BE2C (cell line): ENCODE measurements around the gene PHACTR1.

Experiments used
- DNase-seq: peaks from one replicate; pipeline ENCODE4 v3.0.0-alpha.2; 2020
- H3K27me3 ChIP-seq: fragments of 250-450 bp; sonication (Bioruptor Pico); 2 replicates; pipeline ENCODE4 v1.5.1; 2020; ENCODE audit warnings: mild to moderate bottlenecking
- H3K36me3 ChIP-seq: fragments of 250-450 bp; sonication (Bioruptor Pico); 2 replicates; pipeline ENCODE4 v1.5.1; 2020; ENCODE audit warnings: mild to moderate bottlenecking
- H3K4me1 ChIP-seq: fragments of 250-450 bp; sonication (Bioruptor Pico); 2 replicates; pipeline ENCODE4 v1.5.1; 2020
- H3K4me3 ChIP-seq: 2 replicates; pipeline ENCODE4 v1.5.1; 2011; ENCODE audit warnings: low read depth, low read length
- H3K9me3 ChIP-seq: fragments of 250-450 bp; sonication (Bioruptor Pico); 2 replicates; pipeline ENCODE4 v1.5.1; 2020
- TF ChIP-seq, protein P1 (sequence below): IDR thresholded peaks from 2 replicates; pipeline ENCODE4 v1.5.1; 2012; ENCODE audit warnings: mild to moderate bottlenecking, low read depth, low read length

PHACTR1 gene

DNA sequence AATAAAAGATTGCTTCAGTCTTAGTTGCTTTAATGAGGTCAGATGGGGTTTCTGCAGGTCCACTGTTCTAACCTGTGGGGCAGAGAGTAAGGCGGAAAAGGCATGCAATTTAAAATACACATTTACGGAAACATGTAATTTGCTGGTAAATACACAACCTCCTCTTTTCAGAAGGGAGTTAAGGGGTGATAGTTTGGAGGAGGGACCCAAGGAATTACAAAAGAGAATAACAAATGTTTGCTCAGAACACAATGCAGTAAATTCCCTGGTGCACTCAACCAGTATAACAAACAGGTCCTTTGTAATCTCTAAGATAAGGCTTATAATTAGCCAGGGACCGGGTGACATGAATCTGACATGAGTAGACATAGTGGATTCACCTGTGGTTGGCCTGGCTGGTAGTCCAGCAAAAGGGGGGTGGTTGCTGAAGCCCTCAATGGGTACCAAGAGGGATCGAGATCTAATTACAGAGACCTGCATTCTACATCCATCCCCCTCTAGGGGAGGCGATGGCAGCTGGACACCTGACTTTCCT is 295.1 kb downstream of the PHACTR1 start:
- TF ChIP-seq, protein P1, sequence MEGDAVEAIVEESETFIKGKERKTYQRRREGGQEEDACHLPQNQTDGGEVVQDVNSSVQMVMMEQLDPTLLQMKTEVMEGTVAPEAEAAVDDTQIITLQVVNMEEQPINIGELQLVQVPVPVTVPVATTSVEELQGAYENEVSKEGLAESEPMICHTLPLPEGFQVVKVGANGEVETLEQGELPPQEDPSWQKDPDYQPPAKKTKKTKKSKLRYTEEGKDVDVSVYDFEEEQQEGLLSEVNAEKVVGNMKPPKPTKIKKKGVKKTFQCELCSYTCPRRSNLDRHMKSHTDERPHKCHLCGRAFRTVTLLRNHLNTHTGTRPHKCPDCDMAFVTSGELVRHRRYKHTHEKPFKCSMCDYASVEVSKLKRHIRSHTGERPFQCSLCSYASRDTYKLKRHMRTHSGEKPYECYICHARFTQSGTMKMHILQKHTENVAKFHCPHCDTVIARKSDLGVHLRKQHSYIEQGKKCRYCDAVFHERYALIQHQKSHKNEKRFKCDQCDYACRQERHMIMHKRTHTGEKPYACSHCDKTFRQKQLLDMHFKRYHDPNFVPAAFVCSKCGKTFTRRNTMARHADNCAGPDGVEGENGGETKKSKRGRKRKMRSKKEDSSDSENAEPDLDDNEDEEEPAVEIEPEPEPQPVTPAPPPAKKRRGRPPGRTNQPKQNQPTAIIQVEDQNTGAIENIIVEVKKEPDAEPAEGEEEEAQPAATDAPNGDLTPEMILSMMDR = no peak
- Histone ChIP-seq H3K36me3 (no peaks in the 10 kb centered on the region), H3K4me3 (no peak overlapping the region), H3K27me3 (peaks cover 46% of the 10 kb centered on the region), H3K4me1 (no peaks in the 10 kb centered on the region), H3K9me3 (no peaks in the 10 kb centered on the region)
- DNase-seq = no peak

DNA sequence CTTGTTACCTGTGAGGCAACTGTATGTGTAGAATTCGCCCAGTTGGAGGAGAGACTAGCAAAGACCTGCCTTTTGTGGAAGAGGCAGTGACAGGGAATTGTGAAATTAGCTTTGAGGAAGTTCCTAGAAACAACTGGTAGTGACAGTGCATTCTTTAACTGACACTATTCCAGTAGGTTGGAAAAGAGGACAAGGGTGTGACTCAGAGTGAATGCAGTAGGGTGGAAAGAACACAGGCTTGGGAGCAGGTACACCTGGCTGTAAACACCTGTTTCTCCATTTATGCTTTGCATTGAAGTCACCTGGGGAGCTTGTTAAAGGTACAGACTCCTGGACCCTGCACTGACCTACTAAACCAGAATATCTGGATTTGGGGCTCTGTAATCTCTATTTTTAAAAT is 295.7 kb downstream of the PHACTR1 start:
- TF ChIP-seq, protein P1 = no peak
- H3K4me3 ChIP-seq = no peak overlapping the region
- H3K9me3 ChIP-seq = no peaks in the 10 kb centered on the region
- no peaks in the 10 kb centered on the region for H3K4me1 ChIP-seq
- H3K27me3 ChIP-seq = peaks cover 46% of the 10 kb centered on the region
- no peak for DNase-seq
- no peaks in the 10 kb centered on the region for H3K36me3 ChIP-seq

DNA sequence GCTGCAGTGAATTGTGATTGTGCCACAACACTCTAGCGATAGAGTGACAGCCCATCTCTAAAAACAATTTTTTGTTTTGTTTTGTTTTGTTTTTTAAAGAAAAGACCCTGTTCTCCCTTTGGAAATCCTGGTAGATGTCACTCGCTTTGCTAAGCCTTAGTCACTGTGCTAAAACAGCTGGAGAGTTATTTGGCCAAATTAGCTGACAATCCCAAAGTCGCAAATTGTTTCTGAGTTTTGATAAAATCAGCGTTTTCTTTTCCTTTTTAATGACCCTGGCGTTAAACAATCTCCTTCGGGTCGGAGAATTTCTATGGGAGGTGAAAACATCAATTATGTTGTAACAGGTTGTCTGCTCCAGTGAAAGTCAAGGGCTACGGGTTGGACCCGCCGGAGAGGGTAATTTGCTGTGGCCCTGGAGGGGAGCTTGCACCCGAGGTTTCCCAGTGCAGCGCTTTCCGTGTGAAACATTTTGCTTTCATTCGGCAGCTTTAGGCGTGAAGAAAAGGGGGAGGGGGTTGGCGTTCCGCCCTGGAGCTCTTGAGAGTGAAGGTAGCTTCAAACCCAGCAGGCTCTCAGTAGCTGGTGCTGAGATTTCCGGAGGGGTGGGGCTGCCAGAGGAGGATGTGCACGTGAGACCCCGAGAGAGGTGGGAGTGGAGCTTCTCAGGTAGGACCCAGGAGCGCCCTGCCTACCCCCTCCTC is 296.6 kb downstream of the PHACTR1 start:
- H3K4me1 ChIP-seq = no peaks in the 10 kb centered on the region
- H3K4me3 ChIP-seq = no peak overlapping the region
- H3K36me3 ChIP-seq = no peaks in the 10 kb centered on the region
- no peaks in the 10 kb centered on the region for H3K9me3 ChIP-seq
- peaks cover 46% of the 10 kb centered on the region for H3K27me3 ChIP-seq
- no peak for DNase-seq
- TF ChIP-seq, protein P1 = no peak

DNA sequence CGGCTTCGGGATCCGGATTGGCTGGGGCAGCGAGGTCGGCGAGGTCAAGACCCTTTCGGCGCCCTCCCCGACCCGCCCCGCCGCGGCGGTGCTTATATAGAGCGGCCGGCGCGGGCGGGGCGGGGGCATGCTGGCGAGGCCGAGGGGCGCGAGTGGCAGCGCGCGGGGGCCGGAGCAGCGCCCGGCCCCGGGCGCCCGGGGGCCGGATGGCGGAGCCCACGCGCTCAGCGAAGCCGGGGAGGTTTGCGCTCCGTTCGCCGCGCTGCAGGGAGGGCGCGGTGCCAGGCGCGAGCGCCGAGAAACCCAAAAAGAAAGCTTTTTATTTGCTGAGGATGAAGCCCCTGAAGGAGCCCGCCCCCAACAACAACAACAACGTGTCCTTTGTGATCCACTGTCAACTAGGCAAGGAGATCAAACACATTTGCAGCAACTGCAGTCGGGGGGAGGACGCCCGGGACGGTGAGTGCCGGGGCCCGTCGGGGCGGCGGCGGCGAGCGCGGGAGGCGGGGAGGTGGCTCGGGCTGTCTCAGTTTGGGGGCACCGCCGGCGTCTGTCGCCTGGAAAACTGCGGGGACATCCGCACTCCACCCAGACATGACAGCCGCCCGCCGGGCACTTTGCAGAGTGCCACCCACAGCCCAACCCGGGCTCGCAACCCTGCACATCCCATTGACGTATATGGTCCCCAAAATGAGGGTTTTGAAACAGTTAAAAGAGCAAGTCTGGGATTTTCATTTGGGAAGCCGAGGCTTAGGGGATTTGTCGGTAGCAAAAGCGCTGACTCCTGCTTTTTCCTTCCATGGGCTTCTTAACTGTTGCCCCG is 297.3 kb downstream of the PHACTR1 start:
- no peak overlapping the region for H3K4me3 ChIP-seq
- H3K27me3 ChIP-seq = peaks cover 46% of the 10 kb centered on the region
- no peaks in the 10 kb centered on the region for H3K9me3 ChIP-seq
- DNase-seq = no peak
- no peaks in the 10 kb centered on the region for H3K4me1 ChIP-seq
- no peaks in the 10 kb centered on the region for H3K36me3 ChIP-seq
- TF ChIP-seq, protein P1 = no peak

DNA sequence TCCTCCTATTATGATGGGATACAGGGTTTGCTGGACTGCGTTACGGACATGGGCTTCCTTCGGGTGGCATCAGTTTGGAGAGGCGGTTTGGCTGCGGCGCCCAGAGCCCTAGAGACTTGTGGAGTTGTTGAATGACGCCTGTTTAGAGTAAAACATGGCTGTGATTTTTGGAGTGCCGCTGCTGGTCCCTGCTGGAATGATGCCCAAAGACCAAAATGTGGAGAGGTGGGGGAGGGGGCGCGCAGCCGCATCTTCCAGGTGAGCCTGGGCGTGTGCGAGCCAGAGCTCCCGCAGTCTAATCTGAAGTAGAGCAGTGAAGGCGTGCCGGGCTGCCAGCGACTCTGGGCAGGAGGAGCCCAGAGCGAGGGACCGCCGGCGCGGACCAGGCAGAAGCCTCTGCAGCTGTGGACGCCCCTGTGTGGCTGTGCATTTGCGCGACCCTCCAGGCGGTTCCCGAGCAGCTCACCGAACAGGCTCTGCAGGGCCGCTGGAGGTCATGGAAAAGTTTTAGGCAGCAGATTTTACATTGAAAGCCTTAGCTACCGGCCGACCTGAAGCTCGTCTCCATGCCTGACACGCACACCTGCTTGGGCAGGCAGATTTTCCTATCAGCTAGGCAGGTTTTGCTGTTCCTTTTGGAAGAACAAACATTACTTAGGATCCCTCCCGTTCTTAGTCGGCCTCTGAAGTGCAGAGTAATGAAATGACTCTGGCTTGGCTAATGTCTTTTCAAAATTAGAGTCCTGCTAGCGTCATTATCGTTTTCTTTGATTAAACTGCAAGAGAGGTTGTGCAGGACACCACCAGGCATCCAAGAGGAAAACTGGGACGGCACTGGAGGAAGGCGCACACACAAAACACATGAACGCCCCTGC is 298.2 kb downstream of the PHACTR1 start:
- no peak for DNase-seq
- Histone ChIP-seq H3K4me3 (no peak overlapping the region), H3K4me1 (no peaks in the 10 kb centered on the region), H3K36me3 (no peaks in the 10 kb centered on the region), H3K9me3 (no peaks in the 10 kb centered on the region), H3K27me3 (peaks cover 46% of the 10 kb centered on the region)
- TF ChIP-seq, protein P1 = no peak
